H9 (cell line): Measurements from ENCODE around the gene ZNF609. TPM values are rescaled to one million over a fixed set of nuclear protein-coding genes. Genes with fewer than 3 reads are reported as not detected.

Experiments
- DNase-seq: peaks from one replicate; pipeline ENCODE4 v3.0.0-alpha.2; 2017
- H2AFZ ChIP-seq: one replicate; pipeline ENCODE4 v1.6.1; 2013; ENCODE audit warnings: mild to moderate bottlenecking, low read length, control low read depth, moderate library complexity
- H2AK5ac ChIP-seq: 2 replicates; pipeline ENCODE4 v1.6.1; 2013; ENCODE audit warnings: low read length, control low read depth, mixed read lengths; ENCODE audit not compliant: insufficient read length
- H2BK120ac ChIP-seq: one replicate; pipeline ENCODE4 v1.6.1; 2013; ENCODE audit warnings: low read depth, mild to moderate bottlenecking, low read length, control low read depth, inconsistent platforms; ENCODE audit not compliant: poor library complexity, severe bottlenecking
- H2BK12ac ChIP-seq: 2 replicates; pipeline ENCODE4 v1.6.1; 2013; ENCODE audit warnings: low read length, control low read depth, mixed read lengths, low read depth; ENCODE audit not compliant: insufficient read length
- H2BK15ac ChIP-seq: 2 replicates; pipeline ENCODE4 v1.6.1; 2013; ENCODE audit warnings: low read depth, low read length, control low read depth
- H2BK20ac ChIP-seq: one replicate; pipeline ENCODE4 v1.6.1; 2013; ENCODE audit warnings: low read depth, mild to moderate bottlenecking, low read length, control low read depth, inconsistent platforms; ENCODE audit not compliant: poor library complexity, severe bottlenecking
- H2BK5ac ChIP-seq: 2 replicates; pipeline ENCODE4 v1.6.1; 2013; ENCODE audit warnings: low read length, control low read depth, mixed read lengths; ENCODE audit not compliant: insufficient read length
- H3K14ac ChIP-seq: 2 replicates; pipeline ENCODE4 v1.6.1; 2013; ENCODE audit warnings: low read length, control low read depth; ENCODE audit not compliant: insufficient read depth
- H3K18ac ChIP-seq: 2 replicates; pipeline ENCODE4 v1.6.1; 2013; ENCODE audit warnings: low read depth, mild to moderate bottlenecking, mixed read lengths, low read length, control low read depth; ENCODE audit not compliant: insufficient read length
- H3K23ac ChIP-seq: 2 replicates; pipeline ENCODE4 v1.6.1; 2013; ENCODE audit warnings: low read length, control low read depth, mixed read lengths, low read depth; ENCODE audit not compliant: insufficient read length
- H3K23me2 ChIP-seq: 2 replicates; pipeline ENCODE4 v1.6.1; 2013; ENCODE audit warnings: low read depth, mild to moderate bottlenecking, mixed read lengths, low read length, control low read depth; ENCODE audit not compliant: insufficient read length, poor library complexity, severe bottlenecking
- H3K27ac ChIP-seq: 2 replicates; pipeline ENCODE4 v1.5.1; 2013; ENCODE audit warnings: low read length, control low read depth, mixed read lengths, low read depth; ENCODE audit not compliant: insufficient read length
- H3K27me3 ChIP-seq: 2 replicates; pipeline ENCODE4 v1.6.1; 2013; ENCODE audit warnings: low read length, control low read depth, inconsistent platforms; ENCODE audit not compliant: insufficient read depth
- H3K4ac ChIP-seq: 2 replicates; pipeline ENCODE4 v1.6.1; 2013; ENCODE audit warnings: low read depth, mild to moderate bottlenecking, control low read depth, inconsistent platforms, low read length, moderate library complexity
- H3K4me1 ChIP-seq: 2 replicates; pipeline ENCODE4 v1.6.1; 2013; ENCODE audit warnings: low read length, control low read depth, inconsistent platforms; ENCODE audit not compliant: insufficient read depth
- H3K4me2 ChIP-seq: 2 replicates; pipeline ENCODE4 v1.6.1; 2013; ENCODE audit warnings: low read length, control low read depth, mixed read lengths; ENCODE audit not compliant: insufficient read length, insufficient read depth
- H3K56ac ChIP-seq: 2 replicates; pipeline ENCODE4 v1.6.1; 2013; ENCODE audit warnings: low read depth, mild to moderate bottlenecking, mixed read lengths, low read length, control low read depth; ENCODE audit not compliant: insufficient read length
- H3K79me1 ChIP-seq: 2 replicates; pipeline ENCODE4 v1.6.1; 2013; ENCODE audit warnings: low read depth, mild to moderate bottlenecking, moderate library complexity, low read length, control low read depth, inconsistent platforms; ENCODE audit not compliant: insufficient read depth, poor library complexity, severe bottlenecking
- H3K79me2 ChIP-seq: 2 replicates; pipeline ENCODE4 v1.6.1; 2013; ENCODE audit warnings: low read length, control low read depth, inconsistent platforms; ENCODE audit not compliant: insufficient read depth
- H3K9ac ChIP-seq: 2 replicates; pipeline ENCODE4 v1.6.1; 2013; ENCODE audit warnings: low read length, control low read depth, mixed read lengths; ENCODE audit not compliant: insufficient read length; ENCODE audit errors: extremely low read depth
- H3K9me3 ChIP-seq: one replicate; pipeline ENCODE4 v1.6.1; 2013; ENCODE audit warnings: low read depth, low read length, inconsistent platforms; ENCODE audit not compliant: control insufficient read depth
- H3T11ph ChIP-seq: one replicate; pipeline ENCODE4 v1.6.1; 2013; ENCODE audit warnings: mild to moderate bottlenecking, low read length, control low read depth, inconsistent platforms
- H4K20me1 ChIP-seq: one replicate; pipeline ENCODE4 v1.6.1; 2013; ENCODE audit not compliant: control insufficient read depth, insufficient read length, insufficient read depth
- H4K5ac ChIP-seq: 2 replicates; pipeline ENCODE4 v1.6.1; 2013; ENCODE audit warnings: low read depth, mild to moderate bottlenecking, mixed read lengths, low read length, control low read depth; ENCODE audit not compliant: insufficient read length
- H4K8ac ChIP-seq: replicated peaks from 2 replicates; pipeline ENCODE4 v1.6.1; 2013; ENCODE audit warnings: low read length, control low read depth, mixed read lengths, low read depth; ENCODE audit not compliant: insufficient read length
- H4K91ac ChIP-seq: 2 replicates; pipeline ENCODE4 v1.6.1; 2013; ENCODE audit warnings: low read depth, mild to moderate bottlenecking, moderate library complexity, mixed read lengths, low read length, control low read depth; ENCODE audit not compliant: insufficient read length
- H3K27ac Mint-ChIP-seq, 3 experiments: 2 replicates in 2 of 3; 3 replicates in 1 of 3; pipeline ENCODE4 v1.8.0; 2020 to 2021; ENCODE audit warnings: mixed read lengths in 3 of 3, mild to moderate bottlenecking in 1 of 3, moderate library complexity in 1 of 3
- H3K27me3 Mint-ChIP-seq: 2 replicates; pipeline ENCODE4 v1.8.0; 2021; ENCODE audit warnings: low read depth, mild to moderate bottlenecking, moderate library complexity, mixed read lengths
- H3K36me3 Mint-ChIP-seq, 3 experiments: 2 replicates in 2 of 3; 3 replicates in 1 of 3; pipeline ENCODE4 v1.8.0; 2020 to 2021; ENCODE audit warnings: low read depth in 3 of 3, mixed read lengths in 3 of 3; ENCODE audit not compliant: insufficient read depth in 1 of 3
- H3K4me1 Mint-ChIP-seq, 2 experiments: 2 replicates each; pipeline ENCODE4 v1.8.0; 2020; ENCODE audit warnings: mixed read lengths in 2 of 2
- H3K4me3 Mint-ChIP-seq, 2 experiments: 2 replicates in 1 of 2; 3 replicates in 1 of 2; pipeline ENCODE4 v1.8.0; 2020 to 2021; ENCODE audit warnings: mild to moderate bottlenecking in 2 of 2, mixed read lengths in 2 of 2, moderate library complexity in 1 of 2
- H3K9me3 Mint-ChIP-seq, 2 experiments: 2 replicates in 1 of 2; 3 replicates in 1 of 2; pipeline ENCODE4 v1.8.0; 2020; ENCODE audit warnings: mild to moderate bottlenecking in 2 of 2, mixed read lengths in 2 of 2, moderate library complexity in 1 of 2
- WGBS: extraction: QIAGEN DNeasy Blood & Tissue Kit; methylation state at CpG from one replicate; pipeline ENCODE4 v1.1.7; 2013; ENCODE audit warnings: missing lambda C conversion rate, low lambda C conversion rate, mixed read lengths; ENCODE audit not compliant: insufficient read length; ENCODE audit errors: extremely low coverage; 5-methylcytosine and 5-hydroxymethylcytosine counted together
- total RNA-seq: library from RNA; stranded (reverse); gene quantifications from 2 replicates; pipeline ENCODE4 v1.2.1, GENCODE V29; 2021
- TF ChIP-seq, protein P1 (sequence below): fragments of 200-600 bp; sonication (generic); conservative IDR thresholded peaks from 3 replicates; pipeline ENCODE4 v1.8.0; 2021; ENCODE audit warnings: antibody characterized with exemption, mild to moderate bottlenecking

The ZNF609 gene
- total RNA-seq, 1 experiment from 2014 or later: 45.3 TPM

DNA sequence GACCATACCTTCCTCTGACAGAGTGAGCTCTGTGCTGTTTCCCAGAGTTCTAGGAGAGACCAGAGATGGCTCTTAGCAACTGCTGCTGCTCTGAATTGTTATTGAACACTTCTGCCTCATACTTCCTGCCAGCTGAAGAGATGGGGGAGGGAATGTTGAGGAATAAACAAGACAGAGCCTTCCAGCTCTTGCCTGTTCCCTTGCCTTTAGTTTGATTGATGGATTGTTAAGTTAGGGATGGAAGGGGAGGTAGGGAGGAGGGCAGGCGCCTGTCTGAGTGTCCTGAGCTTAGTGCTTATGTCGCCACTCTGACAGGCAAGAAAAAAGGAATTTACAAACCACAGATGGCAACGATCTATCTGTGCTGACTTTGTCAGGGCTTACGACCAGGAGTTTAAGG is 42.8 kb downstream of the ZNF609 start:
- H3K23ac ChIP-seq: no peak overlapping the region
- no peak overlapping the region for H2AFZ ChIP-seq
- H3K9me3 ChIP-seq: no peaks in the 10 kb centered on the region
- Mint-ChIP-seq H3K4me1 (peaks cover 17 to 21% of the 10 kb centered on the region in 2 experiments), H3K4me3 (no peak overlapping the region), H3K27ac (peak overlapping the region in 1 of 3 experiments; percentile 79; a peak in 2 of 7 replicates), H3K9me3 (no peaks in the 10 kb centered on the region), H3K36me3 (peaks cover 14 to 41% (median 33%) of the 10 kb centered on the region in 3 experiments), H3K27me3 (no peaks in the 10 kb centered on the region)
- no peaks in the 10 kb centered on the region for H3K23me2 ChIP-seq
- no peak overlapping the region for H3K9ac ChIP-seq
- no peak overlapping the region for H4K5ac ChIP-seq
- DNase-seq: no peak
- TF ChIP-seq, protein P1, sequence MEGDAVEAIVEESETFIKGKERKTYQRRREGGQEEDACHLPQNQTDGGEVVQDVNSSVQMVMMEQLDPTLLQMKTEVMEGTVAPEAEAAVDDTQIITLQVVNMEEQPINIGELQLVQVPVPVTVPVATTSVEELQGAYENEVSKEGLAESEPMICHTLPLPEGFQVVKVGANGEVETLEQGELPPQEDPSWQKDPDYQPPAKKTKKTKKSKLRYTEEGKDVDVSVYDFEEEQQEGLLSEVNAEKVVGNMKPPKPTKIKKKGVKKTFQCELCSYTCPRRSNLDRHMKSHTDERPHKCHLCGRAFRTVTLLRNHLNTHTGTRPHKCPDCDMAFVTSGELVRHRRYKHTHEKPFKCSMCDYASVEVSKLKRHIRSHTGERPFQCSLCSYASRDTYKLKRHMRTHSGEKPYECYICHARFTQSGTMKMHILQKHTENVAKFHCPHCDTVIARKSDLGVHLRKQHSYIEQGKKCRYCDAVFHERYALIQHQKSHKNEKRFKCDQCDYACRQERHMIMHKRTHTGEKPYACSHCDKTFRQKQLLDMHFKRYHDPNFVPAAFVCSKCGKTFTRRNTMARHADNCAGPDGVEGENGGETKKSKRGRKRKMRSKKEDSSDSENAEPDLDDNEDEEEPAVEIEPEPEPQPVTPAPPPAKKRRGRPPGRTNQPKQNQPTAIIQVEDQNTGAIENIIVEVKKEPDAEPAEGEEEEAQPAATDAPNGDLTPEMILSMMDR: no peak
- WGBS: no CpG with 5 or more reads among the region's 4 CpGs
- no peak overlapping the region for H2BK20ac ChIP-seq
- no peak overlapping the region for H2BK15ac ChIP-seq
- no peaks in the 10 kb centered on the region for H3K27me3 ChIP-seq
- no peak overlapping the region for H3K14ac ChIP-seq
- H4K8ac ChIP-seq: no peak overlapping the region
- H3K4me2 ChIP-seq: no peak overlapping the region
- H3T11ph ChIP-seq: no peak overlapping the region
- no peak overlapping the region for H2AK5ac ChIP-seq
- H2BK5ac ChIP-seq: no peak overlapping the region
- H3K18ac ChIP-seq: no peak overlapping the region
- peaks cover 13% of the 10 kb centered on the region for H3K79me1 ChIP-seq
- H2BK120ac ChIP-seq: no peak overlapping the region
- H3K56ac ChIP-seq: no peak overlapping the region
- H3K27ac ChIP-seq: no peak overlapping the region
- H2BK12ac ChIP-seq: no peak overlapping the region
- peaks cover 3% of the 10 kb centered on the region for H3K4me1 ChIP-seq
- peaks cover 6% of the 10 kb centered on the region; the same call in 1 of the 2 replicates for H3K79me2 ChIP-seq
- no peak overlapping the region for H3K4ac ChIP-seq
- no peak overlapping the region for H4K91ac ChIP-seq
- H4K20me1 ChIP-seq: no peaks in the 10 kb centered on the region
